ENCODE results near the gene THEM5. TPM values are rescaled to one million over a fixed set of nuclear protein-coding genes. Genes with fewer than 3 reads are reported as not detected.
A peak's percentile ranks its signal among the peaks of the same experiment; 100 is the strongest.

The THEM5 gene
- total RNA-seq, 2 experiments from 2014 or later: not detected

- no peak for DNase-seq
- ChIA-PET CTCF (interaction anchor here (0.5 to 2.5 kb wide), 5 partner anchors 15 to 618 kb away, joined by 3 to 11 read pairs (median 4); partner anchors contain the start of gene TDRKH), POLR2A (interaction anchor here (0.6 to 4.8 kb wide), 5 partner anchors 10 to 40 kb away, joined by 3 to 48 read pairs (median 4); partner anchors contain the start of gene RORC)
- peak overlapping the region; percentile 80 for H3K27ac Mint-ChIP-seq
- H3K4me3 Mint-ChIP-seq: no peak overlapping the region
- peaks cover 13% of the 10 kb centered on the region for H3K36me3 Mint-ChIP-seq (ENCODE audit: low read depth)
- H3K4me1 Mint-ChIP-seq: peaks cover 78% of the 10 kb centered on the region
- no peaks in the 10 kb centered on the region for H3K27me3 Mint-ChIP-seq
- H3K9me3 Mint-ChIP-seq: no peaks in the 10 kb centered on the region
These were observed 38.5 kb downstream of the THEM5 start for GRCh38 chr1:151814971-151815545.

GRCh38 chr1:151814426-151814825 is 39.1 kb downstream of the THEM5 start:
- CTCF ChIA-PET: interaction anchor here (2.5 kb wide), 1 partner anchor 16 kb away, joined by 11 read pairs; no protein-coding TSS in a partner anchor
- POLR2A ChIA-PET: interaction anchor here (1.3 to 4.8 kb wide), 3 partner anchors 10 to 16 kb away, joined by 4 to 48 read pairs (median 17); partner anchors contain the start of gene RORC
- no peak for DNase-seq
- H3K4me3 Mint-ChIP-seq: no peak overlapping the region
- peaks cover 71% of the 10 kb centered on the region for H3K4me1 Mint-ChIP-seq
- no peaks in the 10 kb centered on the region for H3K9me3 Mint-ChIP-seq
- H3K27me3 Mint-ChIP-seq: no peaks in the 10 kb centered on the region
- H3K36me3 Mint-ChIP-seq (ENCODE audit: low read depth): peaks cover 11% of the 10 kb centered on the region
- no peak overlapping the region for H3K27ac Mint-ChIP-seq

GRCh38 chr1:151813271-151813977 is 40.1 kb downstream of the THEM5 start:
- H3K36me3 Mint-ChIP-seq (ENCODE audit: low read depth): peaks cover 14% of the 10 kb centered on the region
- no peaks in the 10 kb centered on the region for H3K27me3 Mint-ChIP-seq
- H3K4me1 Mint-ChIP-seq: peaks cover 61% of the 10 kb centered on the region
- ChIA-PET CTCF (no interaction called here), POLR2A (interaction anchor here (1.4 to 2.6 kb wide), 3 partner anchors 8 to 23 kb away, joined by 6 to 15 read pairs (median 7); partner anchors contain the start of gene TDRKH)
- DNase-seq: no peak
- no peak overlapping the region for H3K4me3 Mint-ChIP-seq
- no peak overlapping the region for H3K27ac Mint-ChIP-seq
- H3K9me3 Mint-ChIP-seq: no peaks in the 10 kb centered on the region

- H3K27me3 Mint-ChIP-seq: peaks cover 2% of the 10 kb centered on the region
- no peak overlapping the region for H3K27ac Mint-ChIP-seq
- no peaks in the 10 kb centered on the region for H3K9me3 Mint-ChIP-seq
- CTCF ChIA-PET: interaction anchor here (0.7 kb wide), 2 partner anchors 10 to 22 kb away, joined by 3 read pairs; no protein-coding TSS in a partner anchor
- peaks cover 41% of the 10 kb centered on the region for H3K4me1 Mint-ChIP-seq
- no peak overlapping the region for H3K4me3 Mint-ChIP-seq
- POLR2A ChIA-PET: interaction anchor here (0.8 to 2.6 kb wide), 8 partner anchors 9 to 77 kb away, joined by 3 to 15 read pairs (median 3); no protein-coding TSS in a partner anchor
- H3K36me3 Mint-ChIP-seq (ENCODE audit: low read depth): peaks cover 12% of the 10 kb centered on the region
- no peak for DNase-seq
These were observed 42.3 kb downstream of the THEM5 start for GRCh38 chr1:151811181-151811580.

GRCh38 chr1:151809985-151810556 is 43.4 kb downstream of the THEM5 start:
- H3K36me3 Mint-ChIP-seq (ENCODE audit: low read depth): peaks cover 5% of the 10 kb centered on the region
- peaks cover 30% of the 10 kb centered on the region for H3K4me1 Mint-ChIP-seq
- H3K27me3 Mint-ChIP-seq: peaks cover 2% of the 10 kb centered on the region
- no peak overlapping the region for H3K27ac Mint-ChIP-seq
- no peak overlapping the region for H3K4me3 Mint-ChIP-seq
- ChIA-PET POLR2A (interaction anchor here (0.6 to 2.6 kb wide), 5 partner anchors 11 to 20 kb away, joined by 3 to 9 read pairs (median 3); no protein-coding TSS in a partner anchor), CTCF (no interaction called here)
- DNase-seq: no peak
- H3K9me3 Mint-ChIP-seq: no peaks in the 10 kb centered on the region

- H3K27me3 Mint-ChIP-seq: peaks cover 2% of the 10 kb centered on the region
- H3K36me3 Mint-ChIP-seq (ENCODE audit: low read depth): peaks cover 5% of the 10 kb centered on the region
- POLR2A ChIA-PET: interaction anchor here (0.6 to 2.6 kb wide), 5 partner anchors 11 to 20 kb away, joined by 3 to 9 read pairs (median 3); no protein-coding TSS in a partner anchor
- H3K4me3 Mint-ChIP-seq: no peak overlapping the region
- H3K9me3 Mint-ChIP-seq: no peaks in the 10 kb centered on the region
- DNase-seq: no peak
- CTCF ChIA-PET: no interaction called here
- no peak overlapping the region for H3K27ac Mint-ChIP-seq
- peaks cover 23% of the 10 kb centered on the region for H3K4me1 Mint-ChIP-seq
These were observed 44.1 kb downstream of the THEM5 start for GRCh38 chr1:151809290-151809984.

- Mint-ChIP-seq H3K27ac (no peak overlapping the region), H3K36me3 (ENCODE audit: low read depth) (peaks cover 3% of the 10 kb centered on the region), H3K9me3 (no peaks in the 10 kb centered on the region), H3K4me3 (no peak overlapping the region), H3K4me1 (peaks cover 8% of the 10 kb centered on the region), H3K27me3 (peaks cover 2% of the 10 kb centered on the region)
- DNase-seq: no peak
- CTCF ChIA-PET: no interaction called here
- POLR2A ChIA-PET: interaction anchor here (1.2 to 1.4 kb wide), 2 partner anchors 9 to 10 kb away, joined by 3 to 4 read pairs; no protein-coding TSS in a partner anchor
These were observed 45.7 kb downstream of the THEM5 start for GRCh38 chr1:151807766-151808165.

GRCh38 chr1:151807131-151807530 is 46.4 kb downstream of the THEM5 start:
- no peak overlapping the region for H3K27ac Mint-ChIP-seq
- H3K36me3 Mint-ChIP-seq (ENCODE audit: low read depth): peaks cover 3% of the 10 kb centered on the region
- no peak overlapping the region for H3K4me3 Mint-ChIP-seq
- no peak for DNase-seq
- H3K27me3 Mint-ChIP-seq: peaks cover 2% of the 10 kb centered on the region
- H3K4me1 Mint-ChIP-seq: peaks cover 2% of the 10 kb centered on the region
- ChIA-PET CTCF (no interaction called here), POLR2A (interaction anchor here (1.2 to 1.4 kb wide), 2 partner anchors 9 to 10 kb away, joined by 3 to 4 read pairs; no protein-coding TSS in a partner anchor)
- no peaks in the 10 kb centered on the region for H3K9me3 Mint-ChIP-seq

- Mint-ChIP-seq H3K4me3 (no peak overlapping the region), H3K27me3 (peaks cover 2% of the 10 kb centered on the region), H3K4me1 (peaks cover 2% of the 10 kb centered on the region), H3K9me3 (no peaks in the 10 kb centered on the region), H3K36me3 (ENCODE audit: low read depth) (peaks cover 3% of the 10 kb centered on the region), H3K27ac (no peak overlapping the region)
- no peak for DNase-seq
- ChIA-PET POLR2A (interaction anchor here (1.1 to 1.9 kb wide), 2 partner anchors 14 to 28 kb away, joined by 3 to 9 read pairs; no protein-coding TSS in a partner anchor), CTCF (interaction anchor here (0.5 kb wide), 1 partner anchor 555 kb away, joined by 4 read pairs; no protein-coding TSS in a partner anchor)
These were observed 47.3 kb downstream of the THEM5 start for GRCh38 chr1:151806170-151806569.

GRCh38 chr1:151805066-151805820 is 48.3 kb downstream of the THEM5 start, which contains the start of gene LINGO4:
TSS of gene LINGO4 (minus strand) at chr1:151805419. CDS start at chr1:151802704, 2,715 bp downstream.
- Mint-ChIP-seq H3K4me3 (no peak within 1 kb of the TSS), H3K9me3 (no peaks in the 10 kb centered on the region), H3K27me3 (peaks cover 2% of the 10 kb centered on the region), H3K27ac (no peak within 1 kb of the TSS), H3K36me3 (ENCODE audit: low read depth) (peaks cover 3% of the 10 kb centered on the region), H3K4me1 (peaks cover 8% of the 10 kb centered on the region)
- POLR2A ChIA-PET: interaction anchor here (1.7 to 1.9 kb wide), 2 partner anchors 10 to 15 kb away, joined by 4 to 9 read pairs; no protein-coding TSS in a partner anchor
- CTCF ChIA-PET: interaction anchor here (0.5 kb wide), 1 partner anchor 554 kb away, joined by 4 read pairs; no protein-coding TSS in a partner anchor
- DNase-seq: no peak

GRCh38 chr1:151803915-151804314 is 49.6 kb downstream of the THEM5 start:
- Mint-ChIP-seq H3K4me1 (peaks cover 15% of the 10 kb centered on the region), H3K9me3 (no peaks in the 10 kb centered on the region), H3K27ac (no peak overlapping the region), H3K36me3 (ENCODE audit: low read depth) (peaks cover 3% of the 10 kb centered on the region), H3K4me3 (no peak overlapping the region), H3K27me3 (peaks cover 10% of the 10 kb centered on the region)
- ChIA-PET POLR2A (interaction anchor here (0.7 to 2.1 kb wide), 5 partner anchors 9 to 30 kb away, joined by 3 to 7 read pairs (median 4); partner anchors contain the start of gene TDRKH), CTCF (no interaction called here)
- DNase-seq: no peak
